Urinary bladder (tissue), 4 donors: ENCODE results near the gene GDAP1L1. TPM values are rescaled to one million over a fixed set of nuclear protein-coding genes. Genes with fewer than 3 reads are reported as not detected.
"Not testable (repeated sequence)": the region's sequence is repeated elsewhere in the genome, so short reads cannot be mapped to it uniquely, and the experiment has no call there.

Experiments used
- DNase-seq: peaks from one replicate; pipeline ENCODE4 v3.0.0-alpha.2; 2015; ENCODE audit errors: extremely low spot score
- H3K27ac ChIP-seq: one replicate; pipeline ENCODE4 v1.5.1; 2013; ENCODE audit warnings: low read depth, mild to moderate bottlenecking, moderate library complexity
- H3K36me3 ChIP-seq: one replicate; pipeline ENCODE4 v1.6.1; 2013; ENCODE audit warnings: mild to moderate bottlenecking, moderate library complexity; ENCODE audit not compliant: insufficient read depth
- H3K4me1 ChIP-seq: one replicate; pipeline ENCODE4 v1.6.1; 2013; ENCODE audit warnings: mild to moderate bottlenecking, moderate library complexity; ENCODE audit not compliant: insufficient read depth
- H3K4me3 ChIP-seq: one replicate; pipeline ENCODE4 v1.5.1; 2013; ENCODE audit warnings: low read depth, low read length
- WGBS: extraction: QIAGEN DNeasy Blood & Tissue Kit; methylation state at CpG from one replicate; pipeline ENCODE4 v1.1.7; 2013; 5-methylcytosine and 5-hydroxymethylcytosine counted together
- polyA plus RNA-seq: library from polyadenylated mRNA; stranded (reverse); fragments of 200-250 nt; gene quantifications from one replicate; pipeline ENCODE4 v1.2.3, GENCODE V29; 2013
- total RNA-seq: library from RNA; depleted of rRNA; stranded (reverse); fragments of >200 nt; gene quantifications from one replicate; pipeline ENCODE4 v1.2.3, GENCODE V29; 2014
- donor health status: healthy with polysubstance abuse.
- donor health status: healthy.

GDAP1L1 gene
- total and polyA plus RNA-seq, 2 donors: 0.29 to 0.90 TPM

DNA sequence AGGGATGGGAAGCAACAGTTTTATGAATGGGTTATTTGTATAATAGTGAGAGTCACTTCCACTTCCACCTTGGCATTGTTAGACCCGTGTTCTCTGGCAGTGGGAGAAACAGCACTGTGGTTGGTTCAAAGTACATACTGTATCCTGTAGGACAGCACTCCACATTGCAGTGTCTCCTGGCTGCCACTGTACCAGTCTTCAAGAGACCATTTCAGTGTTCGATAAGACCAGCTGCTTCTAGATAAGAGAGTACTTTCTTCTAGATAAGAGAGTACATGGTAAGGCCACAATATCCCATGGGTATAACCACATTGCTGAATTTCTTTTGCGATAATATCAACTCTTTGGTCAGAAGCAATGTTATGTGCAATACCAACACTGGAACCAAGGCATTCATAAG is 35.1 kb downstream of the GDAP1L1 start:
- Histone ChIP-seq H3K4me1 (no peaks in the 10 kb centered on the region), H3K4me3 (no peak overlapping the region), H3K36me3 (no peaks in the 10 kb centered on the region), H3K27ac (no peak overlapping the region)
- WGBS: 83% methylated on average over 3 of the region's 3 CpGs
- no peak for DNase-seq

DNA sequence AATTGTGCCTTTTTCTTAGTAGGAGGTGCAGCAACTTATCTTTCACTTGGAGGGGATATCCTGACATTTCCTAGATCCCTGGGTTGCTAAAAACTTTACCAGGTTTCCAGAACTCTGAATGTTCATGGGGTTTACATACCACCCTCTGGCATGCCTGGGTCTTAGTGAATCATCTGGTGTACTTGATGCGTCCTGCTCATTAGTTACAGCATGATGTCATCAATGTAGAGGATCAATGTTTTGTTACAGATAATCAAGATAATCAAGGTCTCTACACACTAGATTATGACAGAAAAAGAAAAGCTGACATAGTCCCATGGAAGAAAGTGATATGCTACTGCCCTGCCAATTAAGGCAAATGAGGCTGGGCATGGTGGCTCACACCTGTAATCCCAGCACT is 36.9 kb downstream of the GDAP1L1 start:
- Histone ChIP-seq H3K4me1 (no peaks in the 10 kb centered on the region), H3K36me3 (no peaks in the 10 kb centered on the region), H3K4me3 (no peak overlapping the region), H3K27ac (no peak overlapping the region)
- WGBS: 95% methylated on average over 1 of the region's 1 CpG
- no peak for DNase-seq

DNA sequence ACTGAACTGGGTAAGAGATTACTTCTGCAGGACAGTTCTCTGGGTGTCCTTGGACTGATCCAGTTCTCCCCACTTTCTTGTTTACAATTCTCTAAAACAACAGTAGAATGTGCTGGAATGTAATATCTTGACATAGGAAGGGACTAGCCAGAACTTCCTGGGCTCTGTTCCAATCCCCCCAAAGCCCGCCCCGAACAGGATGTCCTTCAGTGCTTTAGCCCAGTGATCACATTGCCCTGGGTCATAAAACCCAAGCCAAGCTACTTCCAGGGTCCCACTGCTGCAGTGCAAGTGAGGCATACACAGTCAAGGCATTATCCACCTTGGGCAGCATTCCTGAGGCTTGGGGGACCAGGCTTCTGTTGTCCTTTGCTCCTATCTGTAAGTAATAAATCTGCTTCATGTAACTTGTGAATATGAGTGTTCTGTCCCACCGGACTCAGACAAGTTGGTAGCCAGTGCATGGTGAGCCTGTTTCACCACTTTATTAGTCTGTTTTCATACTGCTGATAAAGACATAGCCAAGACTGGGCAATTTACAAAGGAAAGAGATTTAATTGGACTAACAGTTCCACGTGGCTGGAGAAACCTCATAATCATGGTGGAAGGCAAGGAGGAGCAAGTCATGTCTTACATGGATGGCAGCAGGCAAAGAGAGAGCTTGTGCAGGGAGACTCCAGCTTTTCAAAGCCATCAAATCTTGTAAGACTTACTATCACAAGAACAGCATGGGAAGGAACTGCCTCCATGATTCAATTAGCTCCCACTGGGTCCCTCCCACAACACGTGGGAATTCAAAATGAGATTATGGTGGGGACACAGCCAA is 40.4 kb downstream of the GDAP1L1 start:
- no peak overlapping the region for H3K4me3 ChIP-seq
- no peaks in the 10 kb centered on the region for H3K4me1 ChIP-seq
- H3K27ac ChIP-seq: no peak overlapping the region
- H3K36me3 ChIP-seq: no peaks in the 10 kb centered on the region
- WGBS: 67% methylated on average over 5 of the region's 5 CpGs
- no peak for DNase-seq

DNA sequence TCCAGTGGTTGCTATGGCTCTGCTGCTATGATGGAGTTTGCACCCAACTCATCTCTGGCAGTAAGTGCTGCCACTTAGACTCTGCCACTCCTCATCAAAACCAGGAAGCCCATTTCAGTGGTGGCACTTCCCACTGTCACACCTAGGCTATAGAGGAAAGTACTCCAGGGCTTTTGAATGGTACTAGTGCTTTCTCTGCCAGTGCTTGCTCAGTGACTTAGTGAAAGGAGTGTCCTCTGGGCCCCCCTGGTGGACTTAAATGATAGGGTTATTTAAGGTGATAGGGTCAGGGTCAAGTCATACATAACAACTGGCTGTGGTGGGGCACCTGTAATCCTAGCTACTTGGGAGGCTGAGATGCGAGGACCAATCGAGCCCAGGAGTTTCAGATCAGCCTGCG is 41.1 kb downstream of the GDAP1L1 start:
- Histone ChIP-seq H3K36me3 (no peaks in the 10 kb centered on the region), H3K4me1 (no peaks in the 10 kb centered on the region), H3K4me3 (no peak overlapping the region), H3K27ac (no peak overlapping the region)
- no peak for DNase-seq
- WGBS: 96% methylated on average over 3 of the region's 3 CpGs

DNA sequence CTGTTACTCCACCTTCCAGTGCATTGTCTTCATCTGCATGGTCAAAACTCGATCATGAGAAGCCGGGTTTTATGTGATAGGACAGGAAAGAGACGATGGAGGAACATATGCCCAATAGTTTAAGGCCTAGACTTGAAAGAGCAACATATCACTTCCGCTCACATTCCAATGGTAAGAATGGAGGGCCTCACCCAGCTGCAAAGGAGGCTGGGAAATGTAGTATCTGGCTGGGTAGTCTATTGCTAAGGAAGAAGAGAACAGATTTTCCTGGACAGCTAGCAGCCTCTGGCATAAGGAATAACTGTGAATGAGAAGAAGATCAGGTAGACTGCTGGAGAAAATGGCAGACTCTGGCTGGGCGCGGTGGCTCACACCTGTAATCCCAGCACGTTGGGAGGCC is 44.6 kb downstream of the GDAP1L1 start:
- no peak overlapping the region for H3K27ac ChIP-seq
- H3K4me1 ChIP-seq: no peaks in the 10 kb centered on the region
- WGBS: 91% methylated on average over 7 of the region's 7 CpGs
- no peaks in the 10 kb centered on the region for H3K36me3 ChIP-seq
- no peak for DNase-seq
- H3K4me3 ChIP-seq: no peak overlapping the region

DNA sequence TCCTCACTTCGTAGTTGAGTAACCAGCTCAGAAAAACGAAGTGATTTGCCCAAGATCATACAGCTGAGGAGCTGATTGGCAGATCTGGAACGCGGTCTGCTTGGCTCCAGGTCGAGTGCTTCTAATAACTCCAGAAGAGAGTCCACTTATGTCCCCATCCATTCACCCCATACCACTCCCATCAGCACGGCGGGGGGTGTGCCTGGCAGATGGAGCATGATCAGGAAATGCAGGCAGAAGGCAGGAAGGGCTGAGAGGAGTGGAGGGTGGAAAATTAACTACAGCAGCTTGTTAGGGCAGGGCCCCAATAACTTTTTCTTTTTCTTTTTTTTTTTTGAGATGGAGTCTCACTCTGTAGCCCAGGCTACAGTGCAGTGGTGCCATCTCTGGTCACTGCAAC is 48.9 kb downstream of the GDAP1L1 start:
- Histone ChIP-seq H3K27ac (no peak overlapping the region), H3K36me3 (no peaks in the 10 kb centered on the region), H3K4me3 (no peak overlapping the region), H3K4me1 (no peaks in the 10 kb centered on the region)
- no peak for DNase-seq
- WGBS: 80% methylated on average over 7 of the region's 7 CpGs

DNA sequence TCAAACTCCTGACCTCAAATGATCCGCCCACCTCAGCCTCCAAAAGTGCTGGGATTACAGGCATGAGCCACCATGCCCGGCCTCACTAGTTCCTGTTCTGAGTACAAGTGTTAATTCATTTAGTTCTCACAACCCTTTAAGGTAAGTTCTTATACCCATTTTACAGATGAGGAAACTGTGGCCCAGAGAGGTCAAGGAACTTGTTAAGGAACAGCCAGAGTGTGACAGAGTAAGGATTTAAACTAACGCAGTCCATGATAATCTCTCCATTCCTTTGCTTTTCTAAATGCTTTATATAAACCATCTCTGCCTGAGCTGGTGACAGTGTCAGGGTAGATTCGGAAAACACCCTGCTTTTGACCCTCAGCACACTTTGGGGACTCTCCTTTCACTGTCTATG is 50.6 kb downstream of the GDAP1L1 start:
- Histone ChIP-seq H3K4me1 (no peaks in the 10 kb centered on the region), H3K4me3 (no peak overlapping the region), H3K36me3 (no peaks in the 10 kb centered on the region), H3K27ac (no peak overlapping the region)
- WGBS: 90% methylated on average over 4 of the region's 4 CpGs
- no peak for DNase-seq

DNA sequence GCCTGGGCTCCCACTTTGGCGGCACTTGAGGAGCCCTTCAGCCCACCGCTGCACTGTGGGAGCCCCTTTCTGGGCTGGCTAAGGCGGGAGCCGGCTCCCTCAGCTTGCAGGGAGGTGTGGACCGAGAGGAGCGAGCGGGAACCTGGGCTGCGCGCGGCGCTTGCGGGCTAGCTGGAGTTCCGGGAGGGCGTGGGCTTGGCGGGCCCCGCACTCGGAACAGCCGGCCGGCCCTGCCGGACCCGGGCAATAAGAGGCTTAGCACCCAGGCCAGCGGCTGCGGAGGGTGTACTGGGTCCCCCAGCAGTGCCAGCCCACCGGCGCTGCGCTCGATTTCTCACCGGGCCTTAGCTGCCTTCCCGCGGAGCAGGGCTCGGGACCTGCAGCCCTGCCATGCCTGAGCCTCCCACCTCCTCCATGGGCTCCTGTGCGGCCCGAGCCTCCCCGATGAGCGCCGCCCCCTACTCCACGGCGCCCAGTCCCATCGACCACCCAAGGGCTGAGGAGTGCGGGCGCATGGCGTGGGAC is 52.0 kb downstream of the GDAP1L1 start:
- not testable (repeated sequence) for H3K4me3 ChIP-seq, DNase-seq, H3K27ac ChIP-seq, H3K36me3 ChIP-seq, H3K4me1 ChIP-seq
- 93% methylated on average over 42 of the region's 42 CpGs for WGBS

DNA sequence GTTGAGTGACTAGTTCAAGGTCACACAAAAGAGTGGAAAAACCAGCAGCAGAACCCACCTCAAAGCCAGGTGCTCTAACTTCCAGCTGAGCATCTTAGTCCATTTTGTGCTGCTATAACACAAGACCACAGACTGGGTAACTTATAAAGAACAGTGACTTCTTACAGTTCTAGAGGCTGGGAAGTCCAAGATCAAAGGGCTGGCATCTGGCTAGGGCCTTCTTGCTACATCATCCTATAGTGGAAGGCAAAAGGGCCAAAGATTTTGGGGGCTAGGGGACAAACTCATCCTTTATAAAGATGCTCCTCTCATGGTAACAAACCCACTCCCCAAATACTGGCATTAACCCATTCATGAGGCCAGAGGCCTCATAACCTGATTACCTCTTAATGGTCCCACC is 54.2 kb downstream of the GDAP1L1 start:
- Histone ChIP-seq H3K27ac (no peak overlapping the region), H3K4me1 (no peaks in the 10 kb centered on the region), H3K4me3 (no peak overlapping the region), H3K36me3 (no peaks in the 10 kb centered on the region)
- DNase-seq: no peak

DNA sequence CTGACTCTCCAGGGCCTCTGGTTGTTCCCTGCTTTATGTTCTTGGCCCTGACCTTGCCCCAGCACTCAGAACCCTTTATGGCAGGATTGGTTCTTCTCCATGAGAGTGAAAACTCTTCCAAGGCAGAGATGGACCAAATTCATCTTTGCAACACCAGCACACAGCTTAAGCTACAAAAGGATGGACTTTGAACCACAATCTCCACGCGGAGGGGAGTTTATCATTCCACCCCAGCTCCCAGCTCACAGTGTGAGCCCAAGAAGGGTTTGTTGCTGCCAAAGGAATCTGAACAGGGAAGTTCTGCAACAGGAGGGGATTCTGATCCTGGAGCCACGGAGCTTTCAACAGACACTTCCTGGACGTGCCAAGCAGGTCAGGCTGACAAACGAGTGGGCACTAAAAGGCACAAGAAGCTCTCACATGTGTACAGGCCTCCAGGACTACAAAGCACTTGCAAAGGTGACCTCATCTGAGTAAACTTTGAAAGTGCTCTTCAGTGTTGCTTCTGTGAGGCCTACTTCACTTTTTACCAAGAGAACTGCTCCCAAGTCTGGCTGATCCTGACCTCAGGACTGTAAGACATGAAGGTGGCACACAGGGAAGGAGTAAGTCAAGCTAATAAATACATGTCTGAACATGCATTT is 55.0 kb downstream of the GDAP1L1 start:
- peak; percentile 5 for DNase-seq
- H3K4me1 ChIP-seq: no peaks in the 10 kb centered on the region
- no peaks in the 10 kb centered on the region for H3K36me3 ChIP-seq
- H3K27ac ChIP-seq: no peak overlapping the region
- WGBS: 56% methylated on average over 5 of the region's 5 CpGs
- H3K4me3 ChIP-seq: no peak overlapping the region

DNA sequence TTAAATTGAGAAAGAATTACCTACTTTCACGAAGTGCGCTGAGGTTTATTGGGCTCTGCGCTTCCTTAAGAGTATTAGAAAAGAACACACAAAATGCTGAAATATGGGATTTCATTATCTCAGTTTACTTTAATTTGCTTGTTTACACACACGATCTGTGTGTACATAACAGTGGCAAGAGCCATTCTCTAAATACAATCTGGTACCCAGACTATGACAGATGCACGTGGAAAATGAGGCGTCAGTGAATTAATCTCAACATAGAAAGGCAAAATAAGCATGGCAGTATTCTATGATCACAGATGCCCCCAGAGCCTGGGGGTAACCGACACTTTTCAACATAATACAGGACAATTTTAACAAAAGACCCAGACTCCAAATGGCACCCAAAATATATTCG is 55.6 kb downstream of the GDAP1L1 start:
- no peak for DNase-seq
- 76% methylated on average over 8 of the region's 8 CpGs for WGBS
- Histone ChIP-seq H3K4me3 (no peak overlapping the region), H3K36me3 (no peaks in the 10 kb centered on the region), H3K4me1 (no peaks in the 10 kb centered on the region), H3K27ac (no peak overlapping the region)

DNA sequence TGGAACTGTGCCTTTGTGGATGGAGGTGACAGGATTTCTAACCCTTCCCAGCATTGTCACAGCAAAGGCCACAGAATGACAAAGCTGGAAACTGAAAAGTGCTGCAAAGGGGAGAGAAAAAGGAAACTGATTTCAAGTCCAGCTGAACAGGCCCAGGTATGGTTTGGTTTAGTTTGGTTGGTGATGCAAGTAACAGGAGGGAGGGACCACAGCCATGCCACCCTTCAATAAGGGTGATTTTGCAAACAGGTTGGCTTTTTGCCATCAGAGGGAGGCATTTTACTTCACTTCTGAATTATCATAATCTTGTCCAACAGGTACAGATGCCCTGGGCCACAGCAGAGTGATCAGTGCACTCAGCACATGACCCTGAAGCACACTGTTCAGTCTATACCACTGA is 57.3 kb downstream of the GDAP1L1 start:
- DNase-seq: no peak
- H3K36me3 ChIP-seq: no peaks in the 10 kb centered on the region
- H3K27ac ChIP-seq: no peak overlapping the region
- H3K4me3 ChIP-seq: no peak overlapping the region
- H3K4me1 ChIP-seq: no peaks in the 10 kb centered on the region

DNA sequence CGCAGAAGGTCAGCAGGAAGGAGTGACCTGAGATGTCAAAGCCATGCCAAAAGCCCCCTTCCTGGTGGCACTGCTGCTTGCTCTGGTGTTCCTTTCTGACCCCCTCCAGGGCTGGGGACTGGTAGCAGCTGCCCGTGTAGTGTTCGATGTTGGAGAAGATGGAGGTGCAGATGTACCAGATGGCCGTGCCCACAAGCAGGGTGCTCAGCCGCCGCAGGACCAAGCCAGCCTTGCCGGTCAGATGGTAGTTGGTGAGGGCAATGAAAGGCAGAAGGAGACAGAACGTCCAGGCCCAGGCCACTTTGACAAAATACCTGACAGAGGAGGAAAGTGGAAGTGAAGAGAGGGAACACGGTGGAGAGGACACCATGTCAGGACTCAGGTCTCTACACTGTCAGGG is 59.8 kb downstream of the GDAP1L1 start:
- DNase-seq: no peak
- Histone ChIP-seq H3K4me1 (peaks cover 3% of the 10 kb centered on the region), H3K27ac (no peak overlapping the region), H3K36me3 (no peaks in the 10 kb centered on the region), H3K4me3 (no peak overlapping the region)
- WGBS: 91% methylated on average over 9 of the region's 9 CpGs
